Measurements from ENCODE around the gene GGCX.
A peak's percentile ranks its signal among the peaks of the same experiment; 100 is the strongest.

Gene GGCX

DNA sequence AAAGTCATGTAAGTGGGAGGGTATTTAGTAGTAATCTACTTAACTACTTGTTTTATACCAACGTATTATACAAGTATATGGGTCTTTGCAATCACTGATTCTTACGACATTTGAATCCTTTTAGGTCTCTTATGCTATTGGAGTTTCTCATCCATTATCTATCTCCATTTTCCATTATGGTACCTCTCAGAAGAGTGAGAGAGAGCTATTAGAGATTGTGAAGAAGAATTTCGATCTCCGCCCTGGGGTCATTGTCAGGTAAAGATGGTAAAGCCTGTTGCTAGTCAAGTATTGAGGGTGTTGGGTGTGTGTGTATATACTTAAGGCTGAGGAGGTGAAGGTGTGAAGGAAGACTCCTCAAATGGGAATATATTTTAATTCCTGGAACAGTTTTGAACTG is 18.5 kb downstream of the GGCX start:
- H3K4me3 ChIP-seq (ENCODE audit: low read length), result peak overlapping the region; percentile 74
- no peak for DNase-seq (ENCODE audit: low read depth)
- TF ChIP-seq, protein P1, sequence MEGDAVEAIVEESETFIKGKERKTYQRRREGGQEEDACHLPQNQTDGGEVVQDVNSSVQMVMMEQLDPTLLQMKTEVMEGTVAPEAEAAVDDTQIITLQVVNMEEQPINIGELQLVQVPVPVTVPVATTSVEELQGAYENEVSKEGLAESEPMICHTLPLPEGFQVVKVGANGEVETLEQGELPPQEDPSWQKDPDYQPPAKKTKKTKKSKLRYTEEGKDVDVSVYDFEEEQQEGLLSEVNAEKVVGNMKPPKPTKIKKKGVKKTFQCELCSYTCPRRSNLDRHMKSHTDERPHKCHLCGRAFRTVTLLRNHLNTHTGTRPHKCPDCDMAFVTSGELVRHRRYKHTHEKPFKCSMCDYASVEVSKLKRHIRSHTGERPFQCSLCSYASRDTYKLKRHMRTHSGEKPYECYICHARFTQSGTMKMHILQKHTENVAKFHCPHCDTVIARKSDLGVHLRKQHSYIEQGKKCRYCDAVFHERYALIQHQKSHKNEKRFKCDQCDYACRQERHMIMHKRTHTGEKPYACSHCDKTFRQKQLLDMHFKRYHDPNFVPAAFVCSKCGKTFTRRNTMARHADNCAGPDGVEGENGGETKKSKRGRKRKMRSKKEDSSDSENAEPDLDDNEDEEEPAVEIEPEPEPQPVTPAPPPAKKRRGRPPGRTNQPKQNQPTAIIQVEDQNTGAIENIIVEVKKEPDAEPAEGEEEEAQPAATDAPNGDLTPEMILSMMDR (conservative IDR thresholded peaks at IDR 0.05; ENCODE audit: low read depth, low read length), result no peak

DNA sequence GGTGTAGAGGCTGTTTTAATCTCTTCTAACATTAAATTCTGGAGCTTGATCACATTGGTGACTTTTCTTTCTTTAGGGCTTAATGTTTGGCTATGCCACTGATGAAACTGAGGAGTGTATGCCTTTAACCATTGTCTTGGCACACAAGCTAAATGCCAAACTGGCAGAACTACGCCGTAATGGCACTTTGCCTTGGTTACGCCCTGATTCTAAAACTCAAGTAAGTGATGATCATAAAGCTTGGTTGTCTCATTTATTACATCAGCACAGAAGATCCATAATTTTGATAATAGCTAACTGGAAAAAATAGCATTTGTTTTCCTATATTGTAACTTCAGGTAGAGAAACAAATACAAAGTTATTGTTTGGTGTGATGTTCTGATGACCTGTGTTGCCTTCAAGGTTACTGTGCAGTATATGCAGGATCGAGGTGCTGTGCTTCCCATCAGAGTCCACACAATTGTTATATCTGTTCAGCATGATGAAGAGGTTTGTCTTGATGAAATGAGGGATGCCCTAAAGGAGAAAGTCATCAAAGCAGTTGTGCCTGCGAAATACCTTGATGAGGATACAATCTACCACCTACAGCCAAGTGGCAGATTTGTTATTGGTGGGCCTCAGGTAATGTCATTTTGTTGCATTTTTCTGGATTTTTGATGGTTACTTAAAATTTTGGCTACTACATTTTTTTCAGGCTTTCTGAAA is 19.4 kb downstream of the GGCX start:
- H3K4me3 ChIP-seq (ENCODE audit: low read length), result peak overlapping the region; percentile 74
- TF ChIP-seq, protein P1 (conservative IDR thresholded peaks at IDR 0.05; ENCODE audit: low read depth, low read length), result no peak
- no peak for DNase-seq (ENCODE audit: low read depth)

DNA sequence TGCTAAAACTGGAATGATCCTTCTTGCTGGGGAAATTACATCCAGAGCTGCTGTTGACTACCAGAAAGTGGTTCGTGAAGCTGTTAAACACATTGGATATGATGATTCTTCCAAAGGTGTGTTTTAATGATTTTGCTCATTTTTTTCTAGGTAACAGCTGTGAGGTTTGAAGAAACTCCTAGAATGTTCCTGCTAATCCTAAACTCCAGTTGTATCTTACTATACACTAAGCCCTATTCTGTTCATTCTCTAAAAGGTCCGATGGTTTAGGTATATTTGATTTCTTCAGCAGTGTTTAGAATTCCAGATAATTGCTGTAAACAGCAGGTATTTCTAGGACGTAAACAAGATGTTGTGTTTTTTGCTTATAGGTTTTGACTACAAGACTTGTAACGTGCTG is 20.0 kb downstream of the GGCX start:
- no peak for DNase-seq (ENCODE audit: low read depth)
- H3K4me3 ChIP-seq (ENCODE audit: low read length), result peak overlapping the region; percentile 74
- TF ChIP-seq, protein P1 (conservative IDR thresholded peaks at IDR 0.05; ENCODE audit: low read depth, low read length), result no peak

DNA sequence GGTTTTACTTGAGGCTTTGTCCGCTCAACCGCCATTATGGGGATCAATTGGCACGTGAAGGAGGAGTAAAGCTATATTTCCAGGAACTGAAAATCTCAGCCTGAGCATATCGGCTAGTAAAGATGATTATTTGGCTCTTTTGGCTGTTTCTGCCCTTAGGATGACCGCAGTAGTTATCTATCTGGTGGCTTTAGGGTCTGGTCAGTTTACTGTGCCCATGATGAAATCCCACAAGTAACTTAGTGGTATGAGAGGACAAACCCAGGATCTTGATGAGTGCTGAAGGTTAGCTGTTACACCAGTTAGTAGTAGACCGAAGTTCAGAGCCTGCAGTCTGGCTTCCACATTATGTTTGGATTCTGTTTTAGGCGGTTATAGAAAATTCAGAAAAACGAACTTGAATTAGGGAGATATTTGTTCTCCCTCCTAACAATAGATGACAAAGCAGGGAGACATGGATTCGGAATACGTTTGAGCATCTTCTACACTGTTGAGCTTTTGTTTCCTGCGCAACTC is 21.1 kb downstream of the GGCX start:
- DNase-seq (ENCODE audit: low read depth), result no peak
- TF ChIP-seq, protein P1 (conservative IDR thresholded peaks at IDR 0.05; ENCODE audit: low read depth, low read length), result no peak
- H3K4me3 ChIP-seq (ENCODE audit: low read length), result peak overlapping the region; percentile 74

DNA sequence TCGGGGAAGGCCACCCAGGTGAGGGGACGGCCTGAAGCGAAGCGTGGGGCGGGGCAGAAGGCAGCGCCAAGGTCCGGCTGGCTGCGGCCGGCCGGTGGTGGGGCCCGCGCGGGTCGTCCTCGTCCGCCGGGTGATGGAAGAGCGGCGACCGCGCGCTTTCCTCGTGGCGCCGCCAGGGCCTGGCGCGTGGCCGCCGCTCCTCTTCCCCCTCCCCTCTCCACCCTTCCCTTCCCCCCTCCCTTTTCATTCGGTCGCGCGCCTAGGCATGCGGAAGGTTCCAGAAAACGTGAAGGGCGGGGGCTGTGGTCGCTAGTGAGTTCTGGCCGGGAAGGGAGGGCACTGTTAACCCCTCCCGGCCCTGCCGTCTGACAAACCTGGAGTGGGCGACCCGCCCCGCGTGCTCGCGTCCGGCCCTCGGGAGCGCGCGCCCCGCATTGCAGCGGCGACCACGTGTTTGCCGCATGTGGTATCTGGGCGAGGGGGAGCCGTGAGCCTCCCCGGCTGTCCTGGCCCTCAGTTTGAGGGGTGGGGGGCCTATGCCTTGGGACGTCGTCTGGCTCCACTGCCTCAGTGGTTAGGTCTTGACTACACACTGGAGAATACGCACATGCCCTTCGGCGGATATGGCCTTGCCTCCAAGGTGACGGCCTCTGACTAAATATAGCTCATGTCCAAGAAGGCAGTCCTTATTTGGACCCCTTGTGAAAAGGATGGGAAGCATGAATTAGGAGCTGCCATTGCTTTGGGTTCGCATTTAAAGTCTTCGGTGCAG is 21.7 kb downstream of the GGCX start:
- TF ChIP-seq, protein P1 (conservative IDR thresholded peaks at IDR 0.05; ENCODE audit: low read depth, low read length), result no peak
- no peak for DNase-seq (ENCODE audit: low read depth)
- H3K4me3 ChIP-seq (ENCODE audit: low read length), result peak overlapping the region; percentile 74

DNA sequence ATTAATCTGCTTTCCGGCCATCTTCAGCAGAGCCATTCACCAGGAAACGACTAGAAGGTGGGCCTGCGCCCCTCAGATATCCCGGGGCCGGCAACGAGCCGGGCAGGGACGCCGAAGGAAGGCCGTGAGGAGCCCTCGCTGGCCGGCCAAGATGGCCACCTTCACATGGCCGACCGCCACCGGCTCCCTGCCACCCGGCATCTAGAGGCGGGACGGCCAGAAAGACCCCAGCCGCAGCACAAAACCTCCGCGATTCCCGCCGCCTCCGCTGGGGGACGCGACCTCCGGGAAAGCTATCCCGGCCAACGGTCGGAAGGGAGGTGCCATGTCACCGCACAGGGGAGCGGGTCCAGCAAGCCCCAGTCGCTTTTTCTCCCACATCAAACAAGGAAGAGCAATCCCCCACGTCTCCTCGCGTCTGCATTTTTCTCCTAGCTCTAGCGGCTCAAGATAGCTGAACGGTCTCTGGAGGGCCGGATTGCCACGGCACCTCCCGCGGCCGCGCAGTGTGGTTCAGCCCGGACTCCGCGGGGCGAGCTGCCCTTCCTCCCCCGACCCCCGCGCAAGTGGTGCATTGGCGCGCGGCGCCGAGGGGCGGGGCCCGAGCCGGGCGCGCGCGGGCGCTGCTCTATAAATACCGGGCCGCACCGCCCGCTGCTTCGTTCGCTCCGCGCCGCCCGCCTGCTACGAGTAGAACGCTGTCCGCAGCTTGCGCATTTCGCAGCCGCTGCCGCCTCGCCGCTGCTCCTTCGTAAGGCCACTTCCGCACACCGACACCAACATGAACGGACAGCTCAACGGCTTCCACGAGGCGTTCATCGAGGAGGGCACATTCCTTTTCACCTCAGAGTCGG is 22.6 kb downstream of the GGCX start, which contains the start of gene MAT2A:
MAT2A (plus strand) TSS at position 662 of the 854 bp plus-strand sequence; CDS start at position 782, 120 bp downstream.
- TF ChIP-seq, protein P1 (conservative IDR thresholded peaks at IDR 0.05; ENCODE audit: low read depth, low read length), result peak; percentile 72
- peak; percentile 69 for DNase-seq (ENCODE audit: low read depth)
- H3K4me3 ChIP-seq (ENCODE audit: low read length), result peak within 1 kb of the TSS; percentile 74
